ENCODE measurements around the gene CAMP.
A peak's percentile ranks its signal among the peaks of the same experiment; 100 is the strongest.
"Not testable (repeated sequence)": the region's sequence is repeated elsewhere in the genome, so short reads cannot be mapped to it uniquely, and the experiment has no call there.

The CAMP gene

DNA sequence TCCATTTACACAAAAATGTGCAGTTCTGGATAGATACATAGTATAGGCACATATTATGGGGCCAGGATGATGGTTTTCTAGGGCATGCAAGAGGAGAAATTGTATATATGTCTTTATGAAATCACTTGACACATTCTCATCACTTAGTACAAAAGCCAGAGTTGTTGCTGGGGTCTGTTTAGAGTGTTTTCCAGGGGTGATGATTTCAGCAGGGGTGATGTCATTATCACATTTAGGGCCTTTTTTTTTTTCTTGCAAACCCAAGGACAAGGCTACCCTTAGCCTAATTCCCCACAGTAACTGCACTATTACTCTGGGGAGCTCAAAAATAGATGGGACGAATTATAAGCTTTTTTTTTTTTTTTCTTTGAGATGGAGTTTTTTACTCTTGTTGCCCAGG is 21.2 kb downstream of the CAMP start:
- Histone ChIP-seq H3K4me3 (no peak overlapping the region), H3K27ac (no peak overlapping the region)

DNA sequence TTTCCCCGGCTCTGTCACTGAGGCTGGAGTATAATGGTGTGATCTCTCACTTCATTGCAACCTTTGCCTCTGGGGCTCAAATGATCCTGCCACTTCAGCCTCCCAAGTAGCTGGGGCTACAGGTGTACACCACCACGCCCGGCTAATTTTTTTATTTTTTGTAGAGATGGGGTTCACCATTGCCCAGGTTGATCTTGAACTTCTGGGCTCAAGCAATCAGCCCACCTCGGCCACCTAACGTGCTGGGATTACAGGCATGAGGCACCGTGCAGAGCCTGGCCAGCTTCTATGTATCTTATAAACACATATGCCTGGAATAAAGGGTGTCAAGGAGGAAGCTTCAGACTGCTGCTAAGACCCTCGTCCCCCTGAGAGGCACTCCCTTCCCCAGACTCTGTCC is 21.8 kb downstream of the CAMP start:
- Histone ChIP-seq H3K27ac (no peak overlapping the region), H3K4me3 (no peak overlapping the region)

DNA sequence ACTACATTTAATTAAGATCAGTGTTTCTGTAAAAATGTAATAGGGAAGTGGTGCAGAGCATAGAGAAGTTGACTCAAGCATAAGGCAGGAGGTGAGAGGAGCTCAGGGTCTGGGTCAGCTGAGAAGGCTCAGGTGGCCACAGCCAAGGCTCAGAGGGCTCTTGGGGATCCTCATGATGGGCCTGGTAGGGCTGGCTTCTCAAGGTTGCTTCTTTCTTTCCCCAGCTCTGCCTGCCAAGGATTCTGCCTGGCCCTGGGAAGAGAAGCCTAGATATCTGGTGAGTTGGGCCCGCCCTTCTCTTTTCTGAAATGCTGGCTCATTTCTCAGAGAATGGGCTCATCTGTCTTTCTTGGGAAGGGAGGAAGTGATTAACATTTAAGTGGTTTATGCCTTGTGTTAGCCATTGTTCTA is 24.1 kb downstream of the CAMP start:
- Histone ChIP-seq H3K4me3 (no peak overlapping the region), H3K27ac (peak overlapping the region in 16 of 21 experiments; percentile 17 to 75 (median 42))

- Histone ChIP-seq H3K4me3 (no peak overlapping the region), H3K27ac (peak overlapping the region in 8 of 21 experiments; percentile 14 to 75 (median 37))
Observed at GRCh38 chr3:48248095-48248850, 25.0 kb downstream of the CAMP start.

- no peak overlapping the region for H3K4me3 ChIP-seq
- no peak overlapping the region for H3K27ac ChIP-seq
Observed at GRCh38 chr3:48256557-48256956, 33.3 kb downstream of the CAMP start.

DNA sequence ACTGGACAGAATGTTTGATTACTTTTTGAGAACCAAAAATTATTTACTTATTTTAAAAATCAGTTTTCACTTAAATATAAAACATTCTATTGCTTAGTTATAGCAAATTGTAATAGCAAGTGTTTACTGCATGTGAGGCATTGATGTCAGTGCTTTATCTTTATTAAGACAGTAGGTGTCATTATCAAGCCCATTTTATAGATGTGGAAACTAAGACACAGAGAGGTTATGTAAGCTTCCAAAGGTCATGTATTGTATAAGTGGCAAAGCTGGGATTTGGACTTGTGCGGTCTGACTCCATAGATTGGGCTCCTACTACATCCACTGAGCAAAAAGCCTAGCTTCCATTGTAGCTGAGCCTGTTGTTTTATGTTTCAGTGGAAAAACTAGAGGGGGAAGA is 35.2 kb downstream of the CAMP start:
- no peak overlapping the region for H3K4me3 ChIP-seq
- H3K27ac ChIP-seq, result no peak overlapping the region

DNA sequence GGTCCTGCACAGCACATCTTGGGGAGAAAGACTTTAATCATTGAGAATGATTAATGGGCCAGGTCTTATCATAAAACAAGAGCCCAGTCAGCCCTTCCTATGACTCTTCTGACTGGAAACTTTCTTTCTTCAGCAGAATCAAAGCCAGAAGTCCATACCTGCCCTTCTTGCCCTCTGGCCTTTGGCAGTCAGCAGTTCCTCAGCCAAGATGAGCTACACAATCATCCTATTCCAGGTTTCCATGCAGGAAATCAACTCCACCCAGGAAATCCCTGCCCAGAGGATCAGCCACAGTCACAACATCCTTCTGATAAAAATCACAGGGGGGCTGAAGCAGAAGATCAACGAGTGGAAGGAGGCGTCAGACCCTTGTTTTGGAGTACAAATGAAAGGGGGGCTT is 44.5 kb downstream of the CAMP start:
- H3K4me3 ChIP-seq, result no peak overlapping the region
- peak overlapping the region; percentile 7 to 90 (median 78) for H3K27ac ChIP-seq

DNA sequence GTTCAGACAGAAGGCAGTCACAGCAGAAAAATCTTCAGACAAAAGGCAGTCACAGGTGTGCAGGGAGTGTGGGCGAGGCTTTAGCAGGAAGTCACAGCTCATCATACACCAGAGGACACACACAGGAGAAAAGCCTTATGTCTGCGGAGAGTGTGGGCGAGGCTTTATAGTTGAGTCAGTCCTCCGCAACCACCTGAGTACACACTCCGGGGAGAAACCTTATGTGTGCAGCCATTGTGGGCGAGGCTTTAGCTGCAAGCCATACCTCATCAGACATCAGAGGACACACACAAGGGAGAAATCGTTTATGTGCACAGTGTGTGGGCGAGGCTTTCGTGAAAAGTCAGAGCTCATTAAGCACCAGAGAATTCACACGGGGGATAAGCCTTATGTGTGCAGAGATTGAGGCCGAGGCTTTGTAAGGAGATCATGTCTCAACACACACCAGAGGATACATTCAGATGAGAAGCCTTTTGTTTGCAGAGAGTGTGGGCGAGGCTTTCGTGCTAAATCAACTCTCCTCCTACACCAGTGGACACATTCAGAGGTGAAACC is 45.2 kb downstream of the CAMP start:
- H3K27ac ChIP-seq, result peak overlapping the region in 20 of 21 experiments; percentile 60 to 90 (median 82)
- peak overlapping the region in 1 of 7 experiments; percentile 16 for H3K4me3 ChIP-seq

DNA sequence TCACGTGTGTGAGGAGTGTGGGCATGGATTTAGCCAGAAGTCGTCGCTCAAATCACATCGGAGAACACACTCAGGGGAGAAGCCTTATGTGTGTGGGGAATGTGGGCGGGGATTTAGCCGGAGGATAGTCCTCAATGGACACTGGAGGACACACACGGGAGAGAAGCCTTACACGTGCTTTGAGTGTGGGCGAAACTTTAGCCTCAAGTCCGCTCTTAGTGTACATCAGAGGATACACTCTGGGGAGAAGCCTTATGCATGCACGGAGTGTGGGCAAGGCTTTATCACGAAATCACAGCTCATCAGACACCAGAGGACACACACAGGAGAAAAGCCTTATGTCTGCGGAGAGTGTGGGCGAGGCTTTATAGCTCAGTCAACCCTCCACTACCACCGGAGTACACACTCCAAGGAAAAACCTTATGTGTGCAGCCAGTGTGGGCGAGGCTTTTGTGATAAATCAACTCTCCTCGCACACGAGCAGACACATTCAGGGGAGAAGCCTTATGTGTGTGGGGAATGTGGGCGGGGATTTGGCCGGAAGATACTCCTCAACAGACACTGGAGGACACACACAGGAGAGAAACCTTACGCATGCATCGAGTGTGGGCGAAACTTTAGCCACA is 45.8 kb downstream of the CAMP start:
- H3K27ac ChIP-seq, result peak overlapping the region in 20 of 21 experiments; percentile 60 to 90 (median 82)
- H3K4me3 ChIP-seq, result peak overlapping the region in 1 of 7 experiments; percentile 16

- Histone ChIP-seq H3K4me3 (no peak overlapping the region), H3K27ac (peak overlapping the region in 17 of 21 experiments; percentile 65 to 90 (median 83))
Observed at GRCh38 chr3:48269592-48269991, 46.3 kb downstream of the CAMP start.

GRCh38 chr3:48270306-48270705 is 47.0 kb downstream of the CAMP start:
- Histone ChIP-seq H3K4me3 (no peak overlapping the region), H3K27ac (peak overlapping the region in 5 of 21 experiments; percentile 1 to 89 (median 83))

DNA sequence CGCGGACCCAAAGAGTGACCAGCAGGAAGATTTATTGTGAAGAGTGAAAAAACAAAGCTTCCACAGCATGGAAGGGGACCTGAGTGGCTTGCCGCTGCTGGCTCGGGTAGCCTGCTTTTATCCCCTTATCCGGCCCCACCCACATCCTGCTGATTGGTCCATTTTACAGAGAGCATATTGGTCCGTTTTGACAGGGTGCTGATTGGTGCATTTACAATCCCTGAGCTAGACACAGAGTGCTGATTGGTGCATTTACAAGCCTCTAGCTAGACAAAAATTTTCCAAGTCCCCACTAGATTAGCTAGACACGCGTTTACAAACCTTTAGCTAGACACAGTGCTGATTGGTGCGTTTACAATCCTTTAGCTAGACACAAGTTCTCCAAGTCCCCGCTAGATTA is 47.9 kb downstream of the CAMP start:
- not testable (repeated sequence) for H3K4me3 ChIP-seq

DNA sequence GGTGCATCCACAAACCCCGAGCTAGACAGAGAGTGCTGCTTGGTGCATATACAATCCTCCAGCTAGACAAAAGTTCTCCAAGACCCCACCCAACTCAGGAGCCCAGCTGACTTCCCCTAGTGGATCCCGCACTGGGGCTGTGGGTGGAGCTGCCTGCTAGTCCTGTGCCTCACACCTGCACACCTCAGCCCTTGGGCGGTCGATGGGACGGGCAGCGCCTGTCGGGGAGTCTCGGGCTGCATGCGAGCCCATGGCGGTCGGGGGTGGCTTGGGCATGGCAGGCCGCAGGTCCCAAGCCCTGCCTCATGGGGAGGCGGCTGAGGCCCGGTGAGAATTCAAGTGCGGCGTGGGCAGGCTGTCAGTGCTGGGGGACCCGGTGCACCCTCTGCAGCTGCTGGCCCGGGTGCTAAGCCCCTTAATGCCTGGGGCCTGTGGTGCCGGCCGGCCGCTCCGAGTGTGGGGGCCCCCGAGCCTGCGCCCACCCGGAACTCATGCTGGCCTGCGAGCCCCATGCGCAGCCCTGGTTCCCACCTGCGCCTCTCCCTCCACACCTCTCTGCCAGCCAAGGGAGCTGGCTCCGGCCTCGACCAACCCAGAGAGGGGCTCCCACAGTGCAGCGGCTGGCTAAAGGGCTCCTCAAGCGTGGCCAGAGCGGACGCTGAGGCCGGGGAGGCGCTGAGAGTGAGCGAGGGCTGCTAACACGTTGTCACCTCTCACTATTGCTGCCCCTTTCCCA is 48.6 kb downstream of the CAMP start:
- no peak overlapping the region for H3K27ac ChIP-seq
- no peak overlapping the region for H3K4me3 ChIP-seq

More for the DNA sequence above, 47.9 kb downstream of the CAMP start:
- H3K27ac ChIP-seq, result not testable (repeated sequence)

DNA sequence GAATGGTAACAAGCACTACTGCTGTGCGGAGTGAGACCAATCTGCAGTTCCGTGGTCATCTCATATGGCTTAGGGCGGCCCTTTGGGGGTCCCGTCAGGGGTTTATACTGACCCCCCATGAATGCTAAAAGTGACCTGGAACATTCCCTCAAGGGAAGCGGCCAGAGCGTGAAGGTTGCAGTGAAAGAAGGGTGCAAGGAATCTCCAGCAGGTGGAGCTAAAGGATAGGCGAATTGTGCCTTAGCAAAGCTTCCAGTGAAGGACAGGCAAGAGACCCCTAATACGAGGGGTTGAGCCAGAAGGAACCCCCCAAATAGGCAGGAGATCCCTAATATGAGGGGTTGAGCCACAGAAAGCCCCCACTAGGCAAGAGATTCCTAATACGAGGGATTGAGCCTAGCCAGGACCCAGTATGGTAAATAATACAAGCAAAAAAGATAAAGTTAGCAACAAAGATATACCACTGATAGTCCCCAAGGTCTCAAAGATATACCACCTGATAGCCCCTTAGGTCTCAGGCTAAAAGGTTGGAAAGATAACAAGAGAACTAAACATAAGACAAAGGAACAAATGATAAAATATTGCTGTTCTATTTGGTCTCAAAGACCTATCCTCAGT is 50.4 kb downstream of the CAMP start:
- no peak overlapping the region for H3K4me3 ChIP-seq
- no peak overlapping the region for H3K27ac ChIP-seq

DNA sequence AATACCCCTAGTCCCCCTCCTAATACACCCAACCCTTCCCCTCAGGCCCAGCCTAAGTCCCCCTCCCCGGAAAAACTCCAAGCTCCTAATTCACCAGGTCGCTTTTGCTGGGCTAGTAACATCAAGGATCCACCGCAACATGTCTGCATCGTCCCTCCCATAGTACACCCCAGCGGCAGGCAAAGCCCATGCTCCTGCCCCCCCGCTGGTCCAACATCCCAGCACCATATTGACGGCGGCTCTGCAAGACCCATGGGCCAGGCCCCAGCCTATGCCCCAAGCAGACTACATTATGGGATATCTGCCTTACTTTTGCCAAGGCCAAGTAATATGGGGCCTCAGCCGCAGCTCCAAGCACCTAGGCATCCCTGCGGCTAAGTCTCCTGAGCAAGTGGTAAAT is 51.2 kb downstream of the CAMP start:
- Histone ChIP-seq H3K27ac (no peak overlapping the region), H3K4me3 (no peak overlapping the region)
